GM13977 (cell line): Measurements from ENCODE around the gene KRT5.

ENCODE experiments used
- DNase-seq: peaks from one replicate; pipeline ENCODE4 v3.0.0; 2012; ENCODE audit warnings: low spot score
- CTCF ChIP-seq: IDR thresholded peaks from 2 replicates; pipeline ENCODE4 v1.5.1; 2012; ENCODE audit warnings: mild to moderate bottlenecking, control low read depth; ENCODE audit not compliant: insufficient read depth; ENCODE audit errors: extremely low read depth, missing control alignments
- in situ Hi-C: fragments of 300-500 bp; cut with MboI; formaldehyde crosslinking; loops from one replicate; pipeline ENCODE4 v1.12.0; 2022; ENCODE audit warnings: low sequenced_read_pairs, low pct_unique_long_range_greater_than_20kb, mixed read lengths, inconsistent platforms; ENCODE audit not compliant: unreplicated experiment

Gene KRT5

GRCh38 chr12:52546126-52546525 is 25.9 kb upstream of the KRT5 start:
- TF ChIP-seq CTCF, result no peak
- in situ Hi-C loops, result no loop called here
- DNase-seq, result no peak

GRCh38 chr12:52543985-52544883 is 24.0 kb upstream of the KRT5 start:
- in situ Hi-C loops, result no loop called here
- no peak for DNase-seq
- TF ChIP-seq CTCF, result no peak

GRCh38 chr12:52542785-52543318 is 22.7 kb upstream of the KRT5 start:
- no peak for TF ChIP-seq CTCF
- no peak for DNase-seq
- in situ Hi-C loops, result no loop called here

- no peak for TF ChIP-seq CTCF
- no peak for DNase-seq
- in situ Hi-C loops, result no loop called here
Observed at GRCh38 chr12:52542157-52542556, 22.0 kb upstream of the KRT5 start.

DNA sequence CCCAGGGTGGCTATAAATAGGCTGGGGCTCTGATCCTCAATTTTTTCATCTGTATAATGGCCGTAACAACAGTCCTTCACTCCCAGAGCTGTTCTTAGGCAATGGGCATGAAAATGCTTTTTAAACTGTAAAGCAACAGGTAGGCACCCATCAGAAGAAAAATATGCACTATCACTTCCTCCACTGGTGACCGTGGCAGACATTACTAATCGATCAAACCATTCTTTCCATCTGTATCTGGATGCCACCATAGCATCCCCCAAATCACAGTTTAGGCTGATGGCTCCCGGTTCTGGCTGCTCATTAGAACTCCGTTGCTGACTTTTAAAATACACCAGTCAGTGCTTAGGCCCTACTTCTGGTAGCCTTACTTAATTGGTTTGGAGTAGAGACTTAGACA is 21.5 kb upstream of the KRT5 start:
- no peak for DNase-seq
- TF ChIP-seq CTCF, result no peak
- in situ Hi-C loops, result no loop called here

- no peak for TF ChIP-seq CTCF
- in situ Hi-C loops, result no loop called here
- DNase-seq, result no peak
Observed at GRCh38 chr12:52540531-52540930, 20.3 kb upstream of the KRT5 start.
